Subcutaneous adipose tissue (tissue), 4 donors: ENCODE results near the gene LONP2. TPM values are rescaled to one million over a fixed set of nuclear protein-coding genes. Genes with fewer than 3 reads are reported as not detected.

Experiments used
- total RNA-seq, 4 donors: library from RNA; depleted of rRNA; stranded (reverse); fragments of >200 nt; gene quantifications; one replicate each; pipeline ENCODE4 v1.1.0, GENCODE V29; 2016
- TF ChIP-seq, protein P1 (sequence below): fragments of 450-650 bp; IDR thresholded peaks from one replicate; pipeline ENCODE4 v1.5.1; 2016; ENCODE audit warnings: low read depth, mild to moderate bottlenecking, control low read depth, antibody characterized with exemption, moderate library complexity

The LONP2 gene
- total RNA-seq, 4 donors from 2014 or later = 48.8 to 69.1 (median 55.1) TPM

GRCh38 chr16:48291754-48292153, 47.7 kb downstream of the LONP2 start:
- TF ChIP-seq, protein P1, sequence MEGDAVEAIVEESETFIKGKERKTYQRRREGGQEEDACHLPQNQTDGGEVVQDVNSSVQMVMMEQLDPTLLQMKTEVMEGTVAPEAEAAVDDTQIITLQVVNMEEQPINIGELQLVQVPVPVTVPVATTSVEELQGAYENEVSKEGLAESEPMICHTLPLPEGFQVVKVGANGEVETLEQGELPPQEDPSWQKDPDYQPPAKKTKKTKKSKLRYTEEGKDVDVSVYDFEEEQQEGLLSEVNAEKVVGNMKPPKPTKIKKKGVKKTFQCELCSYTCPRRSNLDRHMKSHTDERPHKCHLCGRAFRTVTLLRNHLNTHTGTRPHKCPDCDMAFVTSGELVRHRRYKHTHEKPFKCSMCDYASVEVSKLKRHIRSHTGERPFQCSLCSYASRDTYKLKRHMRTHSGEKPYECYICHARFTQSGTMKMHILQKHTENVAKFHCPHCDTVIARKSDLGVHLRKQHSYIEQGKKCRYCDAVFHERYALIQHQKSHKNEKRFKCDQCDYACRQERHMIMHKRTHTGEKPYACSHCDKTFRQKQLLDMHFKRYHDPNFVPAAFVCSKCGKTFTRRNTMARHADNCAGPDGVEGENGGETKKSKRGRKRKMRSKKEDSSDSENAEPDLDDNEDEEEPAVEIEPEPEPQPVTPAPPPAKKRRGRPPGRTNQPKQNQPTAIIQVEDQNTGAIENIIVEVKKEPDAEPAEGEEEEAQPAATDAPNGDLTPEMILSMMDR = no peak

GRCh38 chr16:48292452-48292851, 48.4 kb downstream of the LONP2 start:
- TF ChIP-seq, protein P1 = no peak

- TF ChIP-seq, protein P1 = no peak
Measured at GRCh38 chr16:48294724-48295123, 50.6 kb downstream of the LONP2 start.

DNA sequence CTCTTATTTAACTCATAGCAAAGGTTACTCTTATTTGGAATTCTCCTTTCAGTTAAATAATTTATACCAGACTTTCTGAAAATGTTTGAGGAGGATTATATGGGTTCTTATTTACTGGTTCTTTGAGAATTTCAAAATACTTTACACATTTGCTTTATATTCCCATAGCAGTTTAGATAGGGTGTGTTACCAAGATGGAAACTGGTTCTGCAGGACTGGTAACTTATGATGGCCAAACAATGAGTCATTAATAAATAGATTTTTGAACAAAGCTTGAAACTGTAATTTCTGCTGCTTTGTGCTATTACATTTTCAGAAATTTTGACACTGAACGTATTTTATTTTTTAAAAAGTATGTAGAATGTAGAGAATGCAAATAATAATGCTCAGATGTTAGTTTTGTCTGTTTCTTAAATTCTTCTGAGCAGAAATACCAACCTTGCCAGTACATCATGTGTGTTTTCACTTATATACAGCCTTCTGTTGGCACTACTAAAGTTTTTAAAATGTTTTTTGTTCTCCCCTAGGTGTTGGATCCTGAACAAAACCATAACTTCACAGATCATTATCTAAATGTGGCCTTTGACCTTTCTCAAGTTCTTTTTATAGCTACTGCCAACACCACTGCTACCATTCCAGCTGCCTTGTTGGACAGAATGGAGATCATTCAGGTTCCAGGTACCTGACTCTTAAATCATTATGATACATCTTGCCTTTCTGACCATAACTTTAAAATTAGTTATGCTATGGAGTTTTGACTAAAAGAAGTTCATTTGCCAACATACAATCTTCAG, 51.6 kb downstream of the LONP2 start:
- TF ChIP-seq, protein P1 = no peak

DNA sequence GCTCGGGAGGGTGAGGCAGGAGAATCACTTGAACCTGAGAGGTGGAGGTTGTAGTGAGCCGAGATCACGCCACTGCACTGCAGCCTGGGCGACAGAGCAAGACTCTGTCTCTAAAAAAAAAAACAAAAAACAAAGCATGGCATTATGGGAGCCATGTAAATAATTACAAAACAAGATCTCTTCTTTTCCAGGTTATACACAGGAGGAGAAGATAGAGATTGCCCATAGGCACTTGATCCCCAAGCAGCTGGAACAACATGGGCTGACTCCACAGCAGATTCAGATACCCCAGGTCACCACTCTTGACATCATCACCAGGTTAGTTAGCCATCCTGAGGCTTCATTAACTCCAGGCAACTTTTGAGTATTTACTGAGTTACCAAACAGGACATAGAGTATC, 55.4 kb downstream of the LONP2 start:
- TF ChIP-seq, protein P1 = no peak

DNA sequence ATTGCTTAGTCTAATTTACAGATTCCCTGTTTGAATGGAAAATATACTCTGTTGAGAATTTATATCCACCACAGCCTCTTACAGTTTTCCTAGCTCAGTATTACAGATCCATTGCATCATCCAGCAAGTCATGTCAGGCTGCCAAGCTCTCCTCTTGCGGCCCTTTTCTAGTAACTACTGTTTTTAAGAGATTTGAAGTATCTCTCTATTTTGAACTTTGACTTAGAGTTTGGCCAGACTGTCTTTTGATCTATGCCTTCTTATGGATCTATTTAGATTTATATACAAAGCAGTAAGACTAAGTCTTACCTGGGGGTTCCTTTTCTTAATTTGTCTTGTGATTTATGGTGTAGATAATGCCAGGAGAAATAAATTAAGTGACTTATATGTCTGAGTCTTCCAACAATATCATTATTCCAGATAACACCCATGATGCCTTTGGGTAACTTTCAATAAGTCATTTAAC, 56.3 kb downstream of the LONP2 start:
- TF ChIP-seq, protein P1 = no peak

- TF ChIP-seq, protein P1 = no peak
Measured at GRCh38 chr16:48308535-48308934, 64.4 kb downstream of the LONP2 start.
